ENCODE data around the gene PDS5A.
"Not testable (repeated sequence)": the region's sequence is repeated elsewhere in the genome, so short reads cannot be mapped to it uniquely, and the experiment has no call there.

Gene PDS5A

DNA sequence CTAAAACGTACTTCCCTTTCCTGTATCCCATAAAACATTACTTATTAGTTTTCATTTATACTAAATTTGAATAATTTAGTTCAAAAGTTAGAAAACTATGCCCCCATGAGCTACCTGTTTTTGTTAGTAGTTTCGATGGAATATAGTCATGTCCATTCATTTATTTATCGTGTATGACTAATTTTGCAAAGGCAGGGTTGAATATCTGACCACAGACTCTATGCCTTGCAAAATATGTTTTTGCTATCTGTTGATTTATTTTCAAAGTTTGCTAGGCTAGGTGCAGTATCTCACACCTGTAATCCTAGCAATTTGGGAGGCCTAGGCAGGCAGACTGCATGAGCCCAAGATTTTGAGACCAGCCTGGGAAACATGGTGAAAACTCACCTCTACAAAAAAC, 78.4 kb downstream of the PDS5A start:
- DNase-seq (ENCODE audit: low read depth in 3 of 3) = no peak

DNA sequence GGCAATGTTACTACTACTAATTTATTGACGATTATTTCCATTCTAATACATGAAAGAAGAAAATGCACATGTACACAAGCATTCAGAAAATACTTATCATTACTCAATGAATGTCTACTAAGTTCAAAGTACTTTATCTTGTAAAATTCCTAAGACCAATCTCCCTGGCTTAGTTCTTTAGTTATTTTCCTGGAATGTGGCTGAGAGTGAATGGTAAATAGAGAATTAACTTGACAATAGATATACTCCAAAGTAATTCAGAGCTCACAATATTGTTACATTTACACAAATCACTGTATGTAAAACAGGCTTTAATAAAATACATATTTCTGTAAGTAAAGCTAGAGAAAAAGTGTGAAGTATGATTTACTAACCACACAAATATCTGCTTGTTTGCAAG, 79.7 kb downstream of the PDS5A start:
- DNase-seq (ENCODE audit: low read depth in 3 of 3) = no peak

DNA sequence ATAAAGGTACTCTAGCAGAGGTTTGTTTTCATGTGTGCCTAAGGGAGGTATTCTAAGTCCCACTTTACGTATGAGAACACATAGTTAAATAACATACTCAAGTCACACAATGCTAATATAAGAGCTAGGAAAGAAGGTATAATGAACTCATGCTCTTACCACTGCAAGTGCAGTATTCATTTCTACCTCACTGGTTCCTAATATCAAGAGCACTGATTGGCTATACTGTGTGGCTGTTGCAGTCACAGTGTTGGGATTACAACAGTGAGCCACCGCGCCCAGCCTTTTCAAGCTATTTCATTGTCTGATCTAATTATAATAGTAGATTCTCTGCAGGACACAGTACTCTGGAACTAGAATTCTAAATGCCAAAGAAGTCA, 84.0 kb downstream of the PDS5A start:
- no peak for DNase-seq (ENCODE audit: low read depth in 3 of 3)

DNA sequence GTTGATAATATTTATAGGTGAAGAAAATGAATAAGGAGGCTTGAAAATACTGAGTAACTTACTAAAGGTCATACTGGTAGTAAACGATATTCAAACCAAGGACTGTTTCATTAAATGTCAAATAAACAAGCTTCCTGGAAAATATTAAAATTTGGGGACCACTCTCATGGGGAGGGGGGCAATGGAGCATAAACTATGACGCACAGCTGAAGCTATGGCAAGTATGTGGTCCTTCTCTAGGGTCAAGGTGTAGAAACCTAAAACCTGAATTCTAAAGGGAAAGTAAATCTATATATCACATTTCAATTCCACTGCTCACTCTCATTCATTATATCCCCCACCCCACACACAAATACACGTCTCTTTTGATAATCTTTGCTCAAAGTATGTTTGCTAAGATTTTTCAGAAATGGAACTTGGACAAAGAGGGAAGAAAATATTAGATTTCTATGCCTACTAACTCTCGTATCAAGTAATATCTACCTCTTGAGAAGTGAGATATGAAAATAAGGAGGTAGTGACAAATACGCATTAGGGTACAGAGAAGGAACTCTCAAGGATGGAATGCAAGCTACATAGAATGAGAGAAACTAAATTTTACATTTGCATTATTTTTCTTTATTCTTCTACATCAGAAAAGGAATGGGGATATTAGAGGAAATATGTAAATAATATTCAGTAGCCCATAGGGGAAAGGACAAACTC, 84.6 kb downstream of the PDS5A start:
- no peak for DNase-seq (ENCODE audit: low read depth in 3 of 3)

DNA sequence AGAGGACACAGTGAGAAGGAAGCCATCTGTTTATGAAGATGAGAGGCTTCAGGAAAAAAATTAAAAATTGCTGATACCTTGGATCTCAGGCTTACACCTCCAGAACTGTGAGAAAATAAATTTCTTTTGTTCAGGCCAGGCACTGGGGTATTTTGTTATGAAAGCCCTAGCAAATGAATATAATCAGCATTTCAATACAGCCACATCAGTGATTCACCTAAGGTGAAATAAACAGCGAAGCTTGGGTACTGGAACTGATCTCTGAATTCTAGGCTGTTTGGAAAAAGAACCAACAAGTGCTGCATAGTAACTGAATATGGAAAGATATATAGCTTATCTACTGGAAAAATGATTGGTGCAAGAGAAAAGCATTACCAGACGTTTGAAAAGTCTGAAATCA, 88.5 kb downstream of the PDS5A start:
- no peak for DNase-seq (ENCODE audit: low read depth in 3 of 3)

GRCh38 chr4:39888541-39888940, 89.2 kb downstream of the PDS5A start:
- DNase-seq (ENCODE audit: low read depth in 3 of 3) = no peak

GRCh38 chr4:39883646-39884045, 94.1 kb downstream of the PDS5A start:
- no peak for DNase-seq (ENCODE audit: low read depth in 3 of 3)

DNA sequence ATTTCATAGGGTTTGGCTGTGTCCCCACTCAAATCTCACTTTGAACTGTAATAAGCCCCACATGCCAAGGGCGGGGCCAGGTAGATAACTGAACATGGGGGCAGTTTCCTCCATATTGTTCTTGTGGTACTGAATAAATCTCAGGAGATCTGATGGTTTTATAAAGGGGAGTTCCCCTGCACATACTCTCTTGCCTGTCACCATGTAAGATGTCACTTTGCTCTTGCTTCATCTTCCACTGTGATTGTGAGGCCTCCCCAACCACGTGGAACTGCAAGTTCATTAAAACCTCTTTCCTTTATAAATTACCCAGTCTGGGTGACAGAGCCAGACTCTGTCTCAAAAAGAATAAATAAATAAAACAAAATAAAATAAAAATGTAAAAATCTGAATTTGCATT, 95.9 kb downstream of the PDS5A start:
- no peak for DNase-seq (ENCODE audit: low read depth in 3 of 3)

GRCh38 chr4:39877971-39878370, 99.7 kb downstream of the PDS5A start:
- DNase-seq (ENCODE audit: low read depth in 3 of 3) = no peak

- no peak for DNase-seq (ENCODE audit: low read depth in 3 of 3)
Observed at GRCh38 chr4:39873823-39874222, 103.9 kb downstream of the PDS5A start.

DNA sequence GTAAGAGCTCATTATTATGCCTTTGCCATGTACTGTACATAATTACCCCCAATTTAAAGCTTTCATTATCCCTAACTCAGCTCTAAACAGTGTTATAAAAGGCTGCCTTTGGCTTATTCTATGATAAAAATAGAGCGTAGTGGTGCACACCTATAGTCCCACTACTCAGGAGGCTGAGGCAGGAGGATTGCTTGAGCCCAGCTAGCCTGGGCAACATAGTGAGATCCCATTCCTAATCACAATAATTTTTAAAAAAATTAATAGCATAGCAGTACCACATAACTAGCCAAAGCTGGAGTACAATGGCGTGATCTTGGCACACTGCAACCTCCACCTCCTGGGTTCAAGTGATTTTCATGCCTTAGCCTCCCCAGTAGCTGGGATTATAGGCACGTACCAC, 112.4 kb downstream of the PDS5A start:
- DNase-seq (ENCODE audit: low read depth in 3 of 3) = no peak

- no peak for DNase-seq (ENCODE audit: low read depth in 3 of 3)
Observed at GRCh38 chr4:39864391-39864790, 113.3 kb downstream of the PDS5A start.

- DNase-seq (ENCODE audit: low read depth in 3 of 3) = no peak
Observed at GRCh38 chr4:39860804-39861203, 116.9 kb downstream of the PDS5A start.

DNA sequence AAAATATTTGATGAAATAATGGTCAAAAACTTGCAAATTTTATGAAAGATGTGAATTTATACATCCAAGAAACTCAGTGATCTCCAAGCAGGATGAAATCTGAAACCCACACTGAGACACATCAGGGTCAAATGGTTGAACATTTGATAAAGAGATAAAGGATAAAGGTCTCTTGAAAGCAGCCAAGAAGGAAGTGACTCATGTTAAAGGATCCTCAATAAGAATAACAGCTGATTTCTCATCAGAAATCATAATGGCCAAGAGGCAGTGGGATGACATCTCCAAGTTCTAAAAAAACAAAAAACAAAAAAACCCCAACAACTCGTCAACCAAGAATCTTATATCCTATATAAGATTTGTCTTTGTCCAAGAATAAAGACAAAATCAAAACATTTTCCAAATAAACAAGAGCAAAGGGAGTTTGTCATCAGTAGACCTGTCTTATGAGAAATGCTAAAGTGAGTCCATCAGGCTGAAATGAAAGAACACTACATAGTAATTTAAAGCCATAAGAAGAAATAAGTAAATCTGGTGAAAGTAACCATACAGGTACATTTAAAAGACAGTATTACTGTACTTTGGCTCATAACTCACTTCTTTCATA, 121.7 kb downstream of the PDS5A start:
- DNase-seq (ENCODE audit: low read depth in 3 of 3) = no peak

- DNase-seq (ENCODE audit: low read depth in 3 of 3) = no peak
Observed at GRCh38 chr4:39852636-39853035, 125.1 kb downstream of the PDS5A start.

GRCh38 chr4:39850727-39851126, 127.0 kb downstream of the PDS5A start:
- DNase-seq (ENCODE audit: low read depth in 3 of 3) = no peak

DNA sequence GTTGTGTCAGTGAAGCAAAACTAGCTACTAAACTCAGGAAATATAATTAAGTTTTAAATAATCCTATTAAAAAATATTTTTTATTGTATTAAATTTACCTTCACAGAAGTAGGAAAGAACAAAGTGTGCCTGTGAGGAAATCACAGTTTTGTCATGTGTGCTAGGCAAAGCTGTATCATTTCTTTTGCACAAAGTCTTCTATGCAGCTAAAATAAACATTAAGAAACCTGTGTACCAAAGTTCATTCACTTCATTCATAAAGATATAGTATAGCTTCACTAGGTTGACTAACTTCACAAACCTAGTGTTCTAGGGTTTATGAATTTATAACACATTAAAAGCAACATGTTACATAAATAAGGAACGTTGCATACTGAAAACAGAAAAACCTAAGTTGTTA, 131.0 kb downstream of the PDS5A start:
- DNase-seq (ENCODE audit: low read depth in 3 of 3) = no peak

DNA sequence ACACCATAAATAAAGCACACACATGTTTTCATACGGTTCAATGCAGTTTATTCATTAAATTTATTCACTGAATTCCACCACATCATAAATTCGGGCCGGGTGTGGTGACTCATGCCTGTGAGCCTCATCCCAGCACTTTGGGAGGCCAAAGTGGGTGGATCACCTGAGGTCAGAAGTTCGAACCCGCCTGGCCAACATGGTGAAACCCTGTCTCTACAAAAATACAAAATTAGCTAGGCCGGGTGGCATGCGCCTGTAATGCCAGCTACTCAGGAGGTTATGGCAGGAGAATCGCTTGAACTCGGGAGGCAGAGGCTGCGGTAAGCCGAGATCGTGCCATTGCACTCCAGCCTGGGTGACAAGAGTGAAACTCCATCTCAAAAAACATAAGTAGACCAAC, 131.6 kb downstream of the PDS5A start:
- DNase-seq (ENCODE audit: low read depth in 3 of 3) = no peak

- DNase-seq (ENCODE audit: low read depth in 3 of 3) = no peak
Observed at GRCh38 chr4:39841894-39842293, 135.8 kb downstream of the PDS5A start.

- not testable (repeated sequence) for DNase-seq (ENCODE audit: low read depth in 3 of 3)
Observed at GRCh38 chr4:39840516-39840915, 137.2 kb downstream of the PDS5A start.

- DNase-seq (ENCODE audit: low read depth in 3 of 3) = no peak
Observed at GRCh38 chr4:39840027-39840426, 137.7 kb downstream of the PDS5A start.

GRCh38 chr4:39838431-39838830, 139.3 kb downstream of the PDS5A start:
- DNase-seq (ENCODE audit: low read depth in 3 of 3) = not testable (repeated sequence)

DNA sequence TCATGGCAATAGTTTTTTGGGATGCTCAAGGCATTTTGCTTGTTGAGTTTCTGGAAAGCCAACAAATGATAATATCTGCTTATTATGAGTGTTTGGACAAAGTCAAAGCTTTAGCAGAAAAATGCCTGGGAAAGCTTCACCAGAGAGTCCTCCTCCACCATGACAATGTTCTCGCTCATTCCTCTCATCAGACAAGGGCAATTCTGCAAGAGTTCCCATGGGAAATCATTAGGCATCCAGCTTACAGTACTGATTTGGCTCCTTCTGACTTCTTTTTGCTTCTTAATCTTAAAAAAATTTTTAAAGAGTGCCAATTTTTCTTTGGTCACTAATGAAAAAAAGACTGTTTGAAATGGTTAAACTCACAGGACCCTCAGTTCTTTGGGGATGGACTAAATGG, 143.4 kb downstream of the PDS5A start:
- DNase-seq (ENCODE audit: low read depth in 3 of 3) = no peak

DNA sequence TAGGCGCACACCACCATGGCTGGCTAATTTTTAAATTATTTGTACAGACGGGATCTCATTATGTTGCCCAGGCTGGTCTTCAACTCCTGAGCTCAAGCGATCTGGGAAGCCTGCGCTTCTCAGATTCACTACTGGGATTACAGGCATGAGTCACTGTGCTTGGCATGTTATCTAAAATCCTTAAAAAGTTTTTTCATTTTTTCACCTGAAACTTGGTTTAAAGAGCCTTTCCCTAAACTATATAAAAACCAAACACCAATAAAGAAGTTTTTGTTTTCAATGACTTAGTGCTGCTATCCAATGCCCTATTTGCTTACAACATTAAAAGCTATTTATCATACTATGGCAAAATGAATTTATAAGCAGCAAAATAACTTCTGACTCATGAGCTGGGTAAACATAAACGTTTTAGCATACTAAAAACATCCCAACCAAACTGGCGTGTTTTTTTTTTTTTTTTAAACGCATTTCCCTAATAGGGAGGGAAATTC, 151.9 kb downstream of the PDS5A start:
- no peak for DNase-seq (ENCODE audit: low read depth in 3 of 3)

Measured in stimulated activated CD4-positive, alpha-beta T cell treated with anti-CD3 and anti-CD28 coated beads, TNF-alpha, amount 100 ng/mL, for 48 hours (primary cell).